PFSK-1 (cell line): Measurements from ENCODE around the gene GCLC.
A peak's percentile ranks its signal among the peaks of the same experiment; 100 is the strongest.

ENCODE experiments used
- POLR2AphosphoS5 ChIP-seq: IDR thresholded peaks from 2 replicates; pipeline ENCODE4 v1.6.1; 2012; ENCODE audit warnings: low read depth, mild to moderate bottlenecking, control low read depth, low read length, moderate library complexity
- REST ChIP-seq, 2 experiments: IDR thresholded peaks; 2 replicates each; pipeline versions ENCODE4 v1.6.1 to v1.8.0; 2011 to 2012; ENCODE audit warnings: low read depth in 2 of 2, low read length in 2 of 2, control low read depth in 1 of 2, inconsistent platforms in 1 of 2, mild to moderate bottlenecking in 1 of 2, moderate library complexity in 1 of 2; ENCODE audit not compliant: insufficient read depth in 1 of 2
- TAF1 ChIP-seq: IDR thresholded peaks from 2 replicates; pipeline ENCODE4 v1.6.1; 2012; ENCODE audit warnings: low read length, control low read depth, borderline replicate concordance; ENCODE audit not compliant: insufficient read depth

DNA sequence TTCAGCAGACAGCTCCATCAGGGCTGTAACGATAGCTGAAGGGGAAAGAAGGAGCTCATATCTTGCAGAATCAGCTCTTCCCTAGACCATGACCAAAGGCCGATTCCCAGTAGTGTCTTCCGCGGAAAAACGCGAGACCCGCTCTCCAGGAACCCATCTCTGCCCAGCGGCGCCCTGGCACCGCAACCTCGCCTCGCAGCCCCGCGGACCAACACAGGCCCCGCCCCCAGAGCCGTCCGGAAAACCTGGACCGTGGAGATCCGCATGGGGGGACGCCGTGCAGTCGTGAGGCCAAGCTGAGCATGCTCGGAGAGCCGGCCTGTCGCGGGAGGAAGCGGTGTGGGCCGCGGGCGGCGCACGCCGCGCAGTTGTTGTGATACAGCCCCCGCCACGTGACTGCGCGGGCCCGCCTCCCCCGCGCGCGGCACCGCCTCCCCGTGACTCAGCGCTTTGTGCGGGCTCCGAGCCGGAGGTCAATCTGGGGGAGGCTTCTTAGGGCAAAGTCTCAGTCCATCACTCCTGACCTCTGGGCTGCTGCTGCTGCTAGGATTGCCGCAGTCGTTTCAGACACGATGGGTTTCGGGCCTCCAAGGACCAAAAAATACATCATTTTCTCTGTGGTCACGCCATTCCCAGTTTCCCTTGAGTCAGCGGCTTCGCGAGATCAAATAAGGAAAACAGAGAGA is 3.1 kb upstream of the GCLC start:
- TF ChIP-seq POLR2AphosphoS5 (0 out of 2 replicates have a peak, but pooled peaks have one; percentile 31), TAF1 (no peak), REST (IDR thresholded peaks at IDR 0.05; ENCODE audit: insufficient read depth in 1 of 2, low read depth in 2 of 2, low read length in 2 of 2) (no peak)
